ENCODE measurements around the gene KCNK4. TPM values are rescaled to one million over a fixed set of nuclear protein-coding genes. Genes with fewer than 3 reads are reported as not detected.

Gene KCNK4
- total and polyA plus RNA-seq, 2 of the 13 experiments (the other 11 are each of a cell fraction or from before 2014, with no cell fraction given): not detected

GRCh38 chr11:64317961-64318765 lies 27.1 kb downstream of the KCNK4 start, which contains the start of gene PRDX5 (continued):
- TF ChIP-seq ZNF558 (CRISPR knock-in tag; IDR thresholded peaks at IDR 0.05; ENCODE audit: borderline replicate concordance): peak; percentile 59; the same call in 1 of the 2 replicates
- TF ChIP-seq ZNF543 (CRISPR knock-in tag; IDR thresholded peaks at IDR 0.05): peak; percentile 95; the same call in 1 of the 2 replicates
- 0 out of 2 replicates have a peak, but pooled peaks have one; percentile 21 for TF ChIP-seq FOXM1 (CRISPR knock-in tag; IDR thresholded peaks at IDR 0.05)
- TF ChIP-seq CHD4 (IDR thresholded peaks at IDR 0.05; ENCODE audit: borderline replicate concordance, low read length): no peak
- TF ChIP-seq CC2D1A (CRISPR knock-in tag; IDR thresholded peaks at IDR 0.05): no peak
- TF ChIP-seq IRF9 (CRISPR knock-in tag; IDR thresholded peaks at IDR 0.05; ENCODE audit: borderline replicate concordance): no peak
- TF ChIP-seq ZNF841 (CRISPR knock-in tag; IDR thresholded peaks at IDR 0.05; ENCODE audit: borderline replicate concordance): no peak
- no peak for TF ChIP-seq HNRNPH1 (optimal IDR thresholded peaks at IDR 0.05; ENCODE audit: low read depth, low read length)
- no peak for TF ChIP-seq ZNF557 (CRISPR knock-in tag; IDR thresholded peaks at IDR 0.05)
- no peak for TF ChIP-seq ZNF446 (CRISPR knock-in tag; IDR thresholded peaks at IDR 0.05)
- TF ChIP-seq SNRNP70 (IDR thresholded peaks at IDR 0.05; ENCODE audit: low read depth, low read length): no peak
- 0 out of 2 replicates have a peak, but pooled peaks have one; percentile 15 for TF ChIP-seq POLR2G (IDR thresholded peaks at IDR 0.05; ENCODE audit: low read depth, low read length)
- TF ChIP-seq PLRG1 (conservative IDR thresholded peaks at IDR 0.05): no peak
- TF ChIP-seq ZNF710 (CRISPR knock-in tag; IDR thresholded peaks at IDR 0.05; ENCODE audit: borderline replicate concordance): 0 out of 2 replicates have a peak, but pooled peaks have one; percentile 35
- 0 out of 2 replicates have a peak, but pooled peaks have one; percentile 56 for TF ChIP-seq MXD4 (CRISPR knock-in tag; IDR thresholded peaks at IDR 0.05)
- no peak for TF ChIP-seq ZIK1 (CRISPR knock-in tag; IDR thresholded peaks at IDR 0.05; ENCODE audit: borderline replicate concordance, low read depth)
- no peak for TF ChIP-seq KDM1A (CRISPR knock-in tag; IDR thresholded peaks at IDR 0.05)
- peak; percentile 72; the same call in 1 of the 2 replicates for TF ChIP-seq ZNF800 (CRISPR knock-in tag; IDR thresholded peaks at IDR 0.05)
- TF ChIP-seq HOXD1 (CRISPR knock-in tag; IDR thresholded peaks at IDR 0.05): peak; percentile 67; the same call in 1 of the 2 replicates
- no peak for TF ChIP-seq BCL3 (CRISPR knock-in tag; IDR thresholded peaks at IDR 0.05)
- TF ChIP-seq TMF1 (CRISPR knock-in tag; IDR thresholded peaks at IDR 0.05; ENCODE audit: low read depth): no peak
- TF ChIP-seq ZNF275 (CRISPR knock-in tag; IDR thresholded peaks at IDR 0.05; ENCODE audit: borderline replicate concordance): peak; percentile 3; the same call in 1 of the 2 replicates

All from HepG2 (cell line).